ENCODE measurements around the gene CNTRL.
A peak's percentile ranks its signal among the peaks of the same experiment; 100 is the strongest.
"Not testable (repeated sequence)": the region's sequence is repeated elsewhere in the genome, so short reads cannot be mapped to it uniquely, and the experiment has no call there.

The CNTRL gene

GRCh38 chr9:121171236-121171635 is 96.5 kb downstream of the CNTRL start:
- no peak overlapping the region for H3K4me3 ChIP-seq (ENCODE audit: low read depth in 1 of 5, low read length in 5 of 5)
- no peak overlapping the region for H3K27ac ChIP-seq (ENCODE audit: low read depth, low read length)
- H3K36me3 ChIP-seq (ENCODE audit: control insufficient read depth in 5 of 5, insufficient read depth in 5 of 5, low read length in 5 of 5): peaks cover 37 to 87% (median 58%) of the 10 kb centered on the region in 5 donors

GRCh38 chr9:121172726-121173487 is 98.2 kb downstream of the CNTRL start:
- no peak overlapping the region for H3K9ac ChIP-seq (ENCODE audit: low read length in 5 of 5)

More at GRCh38 chr9:121171236-121171635, 96.5 kb downstream of the CNTRL start:
- Histone ChIP-seq H3K27me3 (ENCODE audit: control insufficient read depth in 5 of 5, insufficient read depth in 4 of 5, low read length in 5 of 5) (no peaks in the 10 kb centered on the region), H3K9ac (ENCODE audit: low read length in 5 of 5) (no peak overlapping the region), H3K4me1 (ENCODE audit: control insufficient read depth in 5 of 5, insufficient read depth in 5 of 5, low read length in 5 of 5) (peaks cover 0 to 2% (median 0%) of the 10 kb centered on the region in 5 donors), H3K9me3 (ENCODE audit: control insufficient read depth in 5 of 5, low read length in 5 of 5) (no peaks in the 10 kb centered on the region)

GRCh38 chr9:121173501-121173900 is 98.7 kb downstream of the CNTRL start:
- Histone ChIP-seq H3K9ac (ENCODE audit: low read length in 5 of 5) (no peak overlapping the region), H3K27me3 (ENCODE audit: control insufficient read depth in 5 of 5, insufficient read depth in 4 of 5, low read length in 5 of 5) (no peaks in the 10 kb centered on the region), H3K9me3 (ENCODE audit: control insufficient read depth in 5 of 5, low read length in 5 of 5) (no peaks in the 10 kb centered on the region), H3K36me3 (ENCODE audit: control insufficient read depth in 5 of 5, insufficient read depth in 5 of 5, low read length in 5 of 5) (peaks cover 41 to 85% (median 56%) of the 10 kb centered on the region in 5 donors), H3K4me1 (ENCODE audit: control insufficient read depth in 5 of 5, insufficient read depth in 5 of 5, low read length in 5 of 5) (peaks cover 0 to under 1% (median 0%) of the 10 kb centered on the region in 5 donors), H3K4me3 (ENCODE audit: low read depth in 1 of 5, low read length in 5 of 5) (no peak overlapping the region), H3K27ac (ENCODE audit: low read depth, low read length) (no peak overlapping the region)

More at GRCh38 chr9:121172726-121173487, 98.2 kb downstream of the CNTRL start:
- H3K36me3 ChIP-seq (ENCODE audit: control insufficient read depth in 5 of 5, insufficient read depth in 5 of 5, low read length in 5 of 5): peaks cover 41 to 90% (median 56%) of the 10 kb centered on the region in 5 donors
- H3K9me3 ChIP-seq (ENCODE audit: control insufficient read depth in 5 of 5, low read length in 5 of 5): no peaks in the 10 kb centered on the region
- peaks cover 0 to 2% (median 0%) of the 10 kb centered on the region in 5 donors for H3K4me1 ChIP-seq (ENCODE audit: control insufficient read depth in 5 of 5, insufficient read depth in 5 of 5, low read length in 5 of 5)
- no peak overlapping the region for H3K27ac ChIP-seq (ENCODE audit: low read depth, low read length)
- H3K4me3 ChIP-seq (ENCODE audit: low read depth in 1 of 5, low read length in 5 of 5): no peak overlapping the region
- no peaks in the 10 kb centered on the region for H3K27me3 ChIP-seq (ENCODE audit: control insufficient read depth in 5 of 5, insufficient read depth in 4 of 5, low read length in 5 of 5)

- Histone ChIP-seq H3K4me3 (ENCODE audit: low read depth in 1 of 5, low read length in 5 of 5) (no peak overlapping the region), H3K4me1 (ENCODE audit: control insufficient read depth in 5 of 5, insufficient read depth in 5 of 5, low read length in 5 of 5) (peaks cover 0 to 19% (median 10%) of the 10 kb centered on the region in 5 donors), H3K9ac (ENCODE audit: low read length in 5 of 5) (no peak overlapping the region), H3K36me3 (ENCODE audit: control insufficient read depth in 5 of 5, insufficient read depth in 5 of 5, low read length in 5 of 5) (peaks cover 37 to 70% (median 47%) of the 10 kb centered on the region in 5 donors), H3K27me3 (ENCODE audit: control insufficient read depth in 5 of 5, insufficient read depth in 4 of 5, low read length in 5 of 5) (no peaks in the 10 kb centered on the region), H3K9me3 (ENCODE audit: control insufficient read depth in 5 of 5, low read length in 5 of 5) (no peaks in the 10 kb centered on the region), H3K27ac (ENCODE audit: low read depth, low read length) (no peak overlapping the region)
Observed at GRCh38 chr9:121178676-121179372, 104.1 kb downstream of the CNTRL start.

GRCh38 chr9:121179373-121179721 is 104.6 kb downstream of the CNTRL start:
- H3K9me3 ChIP-seq (ENCODE audit: control insufficient read depth in 5 of 5, low read length in 5 of 5); H3K4me3 ChIP-seq (ENCODE audit: low read depth in 1 of 5, low read length in 5 of 5); H3K9ac ChIP-seq (ENCODE audit: low read length in 5 of 5); H3K27me3 ChIP-seq (ENCODE audit: control insufficient read depth in 5 of 5, insufficient read depth in 4 of 5, low read length in 5 of 5); H3K27ac ChIP-seq (ENCODE audit: low read depth, low read length): not testable (repeated sequence)
- Histone ChIP-seq H3K4me1 (ENCODE audit: control insufficient read depth in 5 of 5, insufficient read depth in 5 of 5, low read length in 5 of 5) (peaks cover 0 to 20% (median 13%) of the 10 kb centered on the region in 5 donors), H3K36me3 (ENCODE audit: control insufficient read depth in 5 of 5, insufficient read depth in 5 of 5, low read length in 5 of 5) (peaks cover 36 to 65% (median 44%) of the 10 kb centered on the region in 5 donors)

GRCh38 chr9:121179930-121180681 is 105.4 kb downstream of the CNTRL start:
- Histone ChIP-seq H3K4me3 (ENCODE audit: low read depth in 1 of 5, low read length in 5 of 5) (no peak overlapping the region), H3K9ac (ENCODE audit: low read length in 5 of 5) (no peak overlapping the region), H3K27ac (ENCODE audit: low read depth, low read length) (no peak overlapping the region), H3K36me3 (ENCODE audit: control insufficient read depth in 5 of 5, insufficient read depth in 5 of 5, low read length in 5 of 5) (peaks cover 30 to 58% (median 39%) of the 10 kb centered on the region in 5 donors), H3K9me3 (ENCODE audit: control insufficient read depth in 5 of 5, low read length in 5 of 5) (no peaks in the 10 kb centered on the region), H3K4me1 (ENCODE audit: control insufficient read depth in 5 of 5, insufficient read depth in 5 of 5, low read length in 5 of 5) (peaks cover 0 to 25% (median 14%) of the 10 kb centered on the region in 5 donors), H3K27me3 (ENCODE audit: control insufficient read depth in 5 of 5, insufficient read depth in 4 of 5, low read length in 5 of 5) (no peaks in the 10 kb centered on the region)

GRCh38 chr9:121182101-121182836 is 107.5 kb downstream of the CNTRL start:
- Histone ChIP-seq H3K27ac (ENCODE audit: low read depth, low read length) (no peak overlapping the region), H3K27me3 (ENCODE audit: control insufficient read depth in 5 of 5, insufficient read depth in 4 of 5, low read length in 5 of 5) (no peaks in the 10 kb centered on the region), H3K9me3 (ENCODE audit: control insufficient read depth in 5 of 5, low read length in 5 of 5) (no peaks in the 10 kb centered on the region), H3K4me1 (ENCODE audit: control insufficient read depth in 5 of 5, insufficient read depth in 5 of 5, low read length in 5 of 5) (peaks cover 0 to 32% (median 22%) of the 10 kb centered on the region in 5 donors), H3K4me3 (ENCODE audit: low read depth in 1 of 5, low read length in 5 of 5) (no peak overlapping the region), H3K36me3 (ENCODE audit: control insufficient read depth in 5 of 5, insufficient read depth in 5 of 5, low read length in 5 of 5) (peaks cover 26 to 47% (median 38%) of the 10 kb centered on the region in 5 donors), H3K9ac (ENCODE audit: low read length in 5 of 5) (peak overlapping the region in 1 of 5 donors; percentile 4)

GRCh38 chr9:121182989-121183388 is 108.2 kb downstream of the CNTRL start:
- H3K9ac ChIP-seq (ENCODE audit: low read length in 5 of 5): peak overlapping the region in 1 of 5 donors; percentile 4
- H3K4me3 ChIP-seq (ENCODE audit: low read depth in 1 of 5, low read length in 5 of 5): no peak overlapping the region
- H3K9me3 ChIP-seq (ENCODE audit: control insufficient read depth in 5 of 5, low read length in 5 of 5): no peaks in the 10 kb centered on the region
- H3K4me1 ChIP-seq (ENCODE audit: control insufficient read depth in 5 of 5, insufficient read depth in 5 of 5, low read length in 5 of 5): peaks cover 0 to 36% (median 22%) of the 10 kb centered on the region in 5 donors
- H3K27me3 ChIP-seq (ENCODE audit: control insufficient read depth in 5 of 5, insufficient read depth in 4 of 5, low read length in 5 of 5): no peaks in the 10 kb centered on the region
- H3K36me3 ChIP-seq (ENCODE audit: control insufficient read depth in 5 of 5, insufficient read depth in 5 of 5, low read length in 5 of 5): peaks cover 26 to 43% (median 36%) of the 10 kb centered on the region in 5 donors
- peak overlapping the region; percentile 27 for H3K27ac ChIP-seq (ENCODE audit: low read depth, low read length)

- Histone ChIP-seq H3K4me1 (ENCODE audit: control insufficient read depth in 5 of 5, insufficient read depth in 5 of 5, low read length in 5 of 5) (peaks cover 0 to 36% (median 22%) of the 10 kb centered on the region in 5 donors), H3K27ac (ENCODE audit: low read depth, low read length) (peak overlapping the region; percentile 27), H3K9ac (ENCODE audit: low read length in 5 of 5) (no peak overlapping the region), H3K36me3 (ENCODE audit: control insufficient read depth in 5 of 5, insufficient read depth in 5 of 5, low read length in 5 of 5) (peaks cover 21 to 39% (median 32%) of the 10 kb centered on the region in 5 donors), H3K27me3 (ENCODE audit: control insufficient read depth in 5 of 5, insufficient read depth in 4 of 5, low read length in 5 of 5) (no peaks in the 10 kb centered on the region), H3K9me3 (ENCODE audit: control insufficient read depth in 5 of 5, low read length in 5 of 5) (no peaks in the 10 kb centered on the region), H3K4me3 (ENCODE audit: low read depth in 1 of 5, low read length in 5 of 5) (no peak overlapping the region)
Observed at GRCh38 chr9:121183666-121184423, 109.1 kb downstream of the CNTRL start.
